Gastroesophageal sphincter (tissue), 3 donors: ENCODE results near the gene ZNF579.

Experiments
- CTCF ChIP-seq, 4 experiments: fragments of 200-600 bp in 2 of 4; fragments of 450-650 bp in 2 of 4; sonication (generic) in 1 of 4; IDR thresholded peaks; one replicate each; pipeline ENCODE4 v1.5.1; 2017 to 2019; ENCODE audit warnings: antibody characterized with exemption in 4 of 4, mild to moderate bottlenecking in 2 of 4, moderate library complexity in 2 of 4
- EP300 ChIP-seq: sonication (generic); formaldehyde crosslinking; IDR thresholded peaks from one replicate; pipeline ENCODE4 v1.6.1; 2017; ENCODE audit warnings: antibody characterized with exemption, mild to moderate bottlenecking
- POLR2A ChIP-seq, 2 donors: fragments of 450-650 bp; IDR thresholded peaks; one replicate each; pipeline ENCODE4 v1.6.1; 2017; ENCODE audit warnings: antibody characterized with exemption in 2 of 2, mild to moderate bottlenecking in 2 of 2, moderate library complexity in 1 of 2
- POLR2AphosphoS5 ChIP-seq: sonication (generic); formaldehyde crosslinking; IDR thresholded peaks from one replicate; pipeline ENCODE4 v1.6.1; 2017; ENCODE audit warnings: antibody characterized with exemption

GRCh38 chr19:55622242-55622969 lies 41.8 kb upstream of the ZNF579 start:
- TF ChIP-seq CTCF (IDR thresholded peaks at IDR 0.05) (no peak), EP300 (no peak), POLR2A (IDR thresholded peaks at IDR 0.05) (no peak), POLR2AphosphoS5 (no peak)
